Activated T-helper 17 cell treated with anti-CD3 and anti-CD28 coated beads, Interleukin-2, amount 50 U/mL, for 72 hours (primary cell): ENCODE data around the gene KIF3C. TPM values are rescaled to one million over a fixed set of nuclear protein-coding genes. Genes with fewer than 3 reads are reported as not detected.
"Not testable (repeated sequence)": the region's sequence is repeated elsewhere in the genome, so short reads cannot be mapped to it uniquely, and the experiment has no call there.

Source experiments
- ATAC-seq: fragments of 150-1000 bp; cut with Tn5 transposase; replicated peaks from 2 replicates; pipeline ENCODE4 v1.10.0; 2021; ENCODE audit warnings: mild to moderate bottlenecking, moderate library complexity
- H3K27ac Mint-ChIP-seq: one replicate; pipeline ENCODE4 v1.8.0; 2022; ENCODE audit warnings: mixed read lengths
- H3K27me3 Mint-ChIP-seq: one replicate; pipeline ENCODE4 v1.8.0; 2022; ENCODE audit warnings: mixed read lengths
- H3K36me3 Mint-ChIP-seq: one replicate; pipeline ENCODE4 v1.8.0; 2022; ENCODE audit warnings: low read depth, mild to moderate bottlenecking, mixed read lengths
- H3K4me1 Mint-ChIP-seq: one replicate; pipeline ENCODE4 v1.8.0; 2022; ENCODE audit warnings: mixed read lengths
- H3K4me3 Mint-ChIP-seq: one replicate; pipeline ENCODE4 v1.8.0; 2022; ENCODE audit warnings: mild to moderate bottlenecking, mixed read lengths
- H3K9me3 Mint-ChIP-seq: one replicate; pipeline ENCODE4 v1.8.0; 2022; ENCODE audit warnings: mixed read lengths
- total RNA-seq, 2 donors: library from RNA; stranded (reverse); gene quantifications; one replicate each; pipeline ENCODE4 v1.2.3, GENCODE V29; 2022

KIF3C gene
- total RNA-seq, 2 donors from 2014 or later, result 3.0 to 3.4 TPM

GRCh38 chr2:26008851-26009566 lies 26.7 kb upstream of the KIF3C start:
- Mint-ChIP-seq H3K4me3 (no peak overlapping the region), H3K9me3 (no peaks in the 10 kb centered on the region), H3K36me3 (no peaks in the 10 kb centered on the region), H3K27me3 (no peaks in the 10 kb centered on the region), H3K27ac (no peak overlapping the region), H3K4me1 (no peaks in the 10 kb centered on the region)
- ATAC-seq, result peak; percentile 18

GRCh38 chr2:26008095-26008494 lies 25.8 kb upstream of the KIF3C start:
- no peaks in the 10 kb centered on the region for H3K9me3 Mint-ChIP-seq
- no peaks in the 10 kb centered on the region for H3K4me1 Mint-ChIP-seq
- no peaks in the 10 kb centered on the region for H3K36me3 Mint-ChIP-seq
- H3K4me3 Mint-ChIP-seq, result no peak overlapping the region
- peaks cover 3% of the 10 kb centered on the region for H3K27me3 Mint-ChIP-seq
- H3K27ac Mint-ChIP-seq, result peak overlapping the region; percentile 63
- no peak for ATAC-seq

- ATAC-seq, result no peak
- peaks cover 6% of the 10 kb centered on the region for H3K27me3 Mint-ChIP-seq
Measured at GRCh38 chr2:26002632-26003310, 20.5 kb upstream of the KIF3C start.

GRCh38 chr2:26001743-26002351 lies 19.6 kb upstream of the KIF3C start:
- Mint-ChIP-seq H3K36me3 (no peaks in the 10 kb centered on the region), H3K27me3 (peaks cover 6% of the 10 kb centered on the region), H3K9me3 (no peaks in the 10 kb centered on the region), H3K4me3 (no peak overlapping the region), H3K4me1 (no peaks in the 10 kb centered on the region), H3K27ac (no peak overlapping the region)
- no peak for ATAC-seq

More at GRCh38 chr2:26002632-26003310, 20.5 kb upstream of the KIF3C start:
- no peak overlapping the region for H3K4me3 Mint-ChIP-seq
- peak overlapping the region; percentile 10 for H3K27ac Mint-ChIP-seq
- no peaks in the 10 kb centered on the region for H3K4me1 Mint-ChIP-seq
- no peaks in the 10 kb centered on the region for H3K9me3 Mint-ChIP-seq
- H3K36me3 Mint-ChIP-seq, result no peaks in the 10 kb centered on the region

GRCh38 chr2:26000561-26001082 lies 18.3 kb upstream of the KIF3C start:
- ATAC-seq, result no peak
- no peak overlapping the region for H3K27ac Mint-ChIP-seq

GRCh38 chr2:25999406-25999805 lies 17.1 kb upstream of the KIF3C start:
- ATAC-seq, H3K9me3 Mint-ChIP-seq, H3K36me3 Mint-ChIP-seq, H3K4me3 Mint-ChIP-seq, H3K4me1 Mint-ChIP-seq, H3K27me3 Mint-ChIP-seq: not testable (repeated sequence)
- peak overlapping the region; percentile 65 for H3K27ac Mint-ChIP-seq

More at GRCh38 chr2:26000561-26001082, 18.3 kb upstream of the KIF3C start:
- peaks cover 6% of the 10 kb centered on the region for H3K27me3 Mint-ChIP-seq
- H3K4me1 Mint-ChIP-seq, result no peaks in the 10 kb centered on the region
- no peaks in the 10 kb centered on the region for H3K9me3 Mint-ChIP-seq
- no peak overlapping the region for H3K4me3 Mint-ChIP-seq
- H3K36me3 Mint-ChIP-seq, result no peaks in the 10 kb centered on the region

- H3K36me3 Mint-ChIP-seq, H3K4me1 Mint-ChIP-seq, H3K9me3 Mint-ChIP-seq, H3K4me3 Mint-ChIP-seq, H3K27me3 Mint-ChIP-seq, ATAC-seq: not testable (repeated sequence)
- peak overlapping the region; percentile 65 for H3K27ac Mint-ChIP-seq
Measured at GRCh38 chr2:25998816-25999383, 16.6 kb upstream of the KIF3C start.

- Mint-ChIP-seq H3K4me3 (no peak overlapping the region), H3K27me3 (peaks cover 3% of the 10 kb centered on the region), H3K27ac (no peak overlapping the region), H3K9me3 (no peaks in the 10 kb centered on the region), H3K36me3 (no peaks in the 10 kb centered on the region), H3K4me1 (peaks cover 4% of the 10 kb centered on the region)
- no peak for ATAC-seq
Measured at GRCh38 chr2:25996844-25997243, 14.5 kb upstream of the KIF3C start.

- H3K9me3 Mint-ChIP-seq, result no peaks in the 10 kb centered on the region
- no peak overlapping the region for H3K4me3 Mint-ChIP-seq
- no peak overlapping the region for H3K27ac Mint-ChIP-seq
- peaks cover 2% of the 10 kb centered on the region for H3K27me3 Mint-ChIP-seq
- no peaks in the 10 kb centered on the region for H3K36me3 Mint-ChIP-seq
- ATAC-seq, result no peak
- peaks cover 4% of the 10 kb centered on the region for H3K4me1 Mint-ChIP-seq
Measured at GRCh38 chr2:25994509-25994908, 12.2 kb upstream of the KIF3C start.

GRCh38 chr2:25993049-25993448 lies 10.8 kb upstream of the KIF3C start:
- Mint-ChIP-seq H3K9me3 (no peaks in the 10 kb centered on the region), H3K27ac (peak overlapping the region; percentile 4), H3K4me1 (peaks cover 4% of the 10 kb centered on the region), H3K36me3 (no peaks in the 10 kb centered on the region), H3K27me3 (no peaks in the 10 kb centered on the region), H3K4me3 (no peak overlapping the region)
- ATAC-seq, result no peak

GRCh38 chr2:25992556-25992955 lies 10.3 kb upstream of the KIF3C start:
- no peaks in the 10 kb centered on the region for H3K36me3 Mint-ChIP-seq

GRCh38 chr2:25991965-25992364 lies 9.7 kb upstream of the KIF3C start:
- Mint-ChIP-seq H3K27ac (no peak overlapping the region), H3K4me1 (peaks cover 4% of the 10 kb centered on the region), H3K36me3 (no peaks in the 10 kb centered on the region), H3K9me3 (no peaks in the 10 kb centered on the region), H3K4me3 (no peak overlapping the region), H3K27me3 (no peaks in the 10 kb centered on the region)
- ATAC-seq, result no peak

More at GRCh38 chr2:25992556-25992955, 10.3 kb upstream of the KIF3C start:
- no peaks in the 10 kb centered on the region for H3K9me3 Mint-ChIP-seq
- no peaks in the 10 kb centered on the region for H3K27me3 Mint-ChIP-seq
- H3K4me3 Mint-ChIP-seq, result no peak overlapping the region
- no peak for ATAC-seq
- H3K27ac Mint-ChIP-seq, result no peak overlapping the region
- H3K4me1 Mint-ChIP-seq, result peaks cover 4% of the 10 kb centered on the region

- H3K4me3 Mint-ChIP-seq, result no peak overlapping the region
- no peaks in the 10 kb centered on the region for H3K9me3 Mint-ChIP-seq
- no peaks in the 10 kb centered on the region for H3K36me3 Mint-ChIP-seq
- H3K27ac Mint-ChIP-seq, result no peak overlapping the region
- no peaks in the 10 kb centered on the region for H3K27me3 Mint-ChIP-seq
- H3K4me1 Mint-ChIP-seq, result peaks cover 4% of the 10 kb centered on the region
- ATAC-seq, result no peak
Measured at GRCh38 chr2:25989154-25989553, 6.9 kb upstream of the KIF3C start.

GRCh38 chr2:25988134-25988533 lies 5.8 kb upstream of the KIF3C start:
- no peak for ATAC-seq
- H3K4me1 Mint-ChIP-seq, result peaks cover 2% of the 10 kb centered on the region
- no peaks in the 10 kb centered on the region for H3K36me3 Mint-ChIP-seq
- no peaks in the 10 kb centered on the region for H3K27me3 Mint-ChIP-seq
- no peaks in the 10 kb centered on the region for H3K9me3 Mint-ChIP-seq
- H3K27ac Mint-ChIP-seq, result no peak overlapping the region
- H3K4me3 Mint-ChIP-seq, result no peak overlapping the region
